ENCODE results near the gene STRBP. TPM values are rescaled to one million over a fixed set of nuclear protein-coding genes. Genes with fewer than 3 reads are reported as not detected.

STRBP gene
- total and polyA plus RNA-seq, 2 of the 4 experiments (the other 2 are of a cell fraction): 2.1 to 2.5 TPM

DNA sequence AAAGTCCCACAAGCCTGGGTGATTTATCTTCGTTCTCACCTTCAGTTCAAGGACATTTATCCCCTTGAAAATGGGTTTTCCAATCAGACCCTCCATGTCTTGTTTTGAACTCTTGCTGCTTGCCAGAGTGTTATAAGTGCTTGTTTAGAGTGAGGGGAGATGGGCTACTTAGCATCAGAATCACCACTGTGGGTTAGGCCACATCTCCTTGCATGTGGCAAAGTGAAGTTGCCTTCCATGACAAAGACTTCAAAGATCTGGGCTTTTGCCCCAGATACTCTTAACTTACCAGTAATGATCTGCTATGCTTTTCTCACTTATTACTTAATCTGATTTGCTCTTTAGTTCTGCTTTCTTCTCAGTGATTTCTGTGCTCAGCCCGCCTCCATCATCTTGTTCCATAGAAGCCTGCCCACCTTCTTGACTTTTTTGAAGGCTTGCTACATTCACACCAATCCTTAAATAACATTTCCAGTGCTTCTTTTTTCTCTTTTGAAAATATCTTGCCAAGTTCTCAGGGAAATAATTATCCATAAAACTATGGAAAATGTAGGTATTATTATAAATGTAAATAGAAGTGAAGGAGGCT, 195.9 kb downstream of the STRBP start:
- Histone ChIP-seq H3K27ac (ENCODE audit: insufficient read depth, low read length) (no peak overlapping the region), H2BK120ac (ENCODE audit: low read depth, low read length) (no peak overlapping the region), H2BK5ac (ENCODE audit: low read depth, low read length, poor library complexity, severe bottlenecking) (no peak overlapping the region), H2BK15ac (ENCODE audit: low read depth, low read length) (no peak overlapping the region), H3K4ac (ENCODE audit: low read depth, low read length) (no peak overlapping the region), H4K20me1 (ENCODE audit: insufficient read depth, low read length) (peaks cover 4% of the 10 kb centered on the region; the same call in 1 of the 2 replicates), H3K23ac (ENCODE audit: low read depth, low read length) (no peak overlapping the region), H3K56ac (ENCODE audit: extremely low read depth, insufficient read depth, low read length) (no peak overlapping the region), H3K14ac (replicated peaks; ENCODE audit: low read depth, low read length) (no peak overlapping the region; the same call in 1 of the 2 replicates), H3K4me2 (ENCODE audit: low read depth, low read length) (no peak overlapping the region), H3K27me3 (ENCODE audit: control insufficient read depth, insufficient read depth, low read length) (no peaks in the 10 kb centered on the region), H3K9me1 (ENCODE audit: insufficient read depth, low read length) (peaks cover 11% of the 10 kb centered on the region), H3K18ac (ENCODE audit: low read depth, low read length) (no peak overlapping the region), H3K36me3 (ENCODE audit: control insufficient read depth, insufficient read depth, low read length) (peaks cover 14% of the 10 kb centered on the region), H3K9me3 (ENCODE audit: control insufficient read depth, insufficient read depth, low read length) (no peaks in the 10 kb centered on the region), H2AFZ (replicated peaks; ENCODE audit: low read length, poor library complexity) (no peak overlapping the region), H3K79me1 (ENCODE audit: low read depth in 1 of 2, low read length in 2 of 2) (peaks cover 0 to 18% of the 10 kb centered on the region in 2 experiments; a peak in 2 of 4 replicates), H3K9ac (ENCODE audit: low read depth, low read length) (no peak overlapping the region), H2BK20ac (ENCODE audit: low read depth, low read length) (0 out of 2 replicates have a peak overlapping the region, but pooled peaks have one; percentile 46), H3K4me3 (ENCODE audit: insufficient read depth, low read depth, low read length) (no peak overlapping the region), H4K91ac (ENCODE audit: insufficient read depth, low read depth, low read length) (no peak overlapping the region), H3K4me1 (ENCODE audit: control insufficient read depth, insufficient read depth, low read length) (peaks cover 12% of the 10 kb centered on the region), H4K5ac (ENCODE audit: low read depth, low read length) (no peak overlapping the region), H4K8ac (ENCODE audit: low read depth in 2 of 2, low read length in 2 of 2) (no peak overlapping the region), H2AK5ac (ENCODE audit: low read depth, low read length) (peak overlapping the region; percentile 49; the same call in 1 of the 2 replicates), H2AK9ac (replicated peaks; ENCODE audit: low read depth, low read length, poor library complexity) (no peak overlapping the region)
- POLR2A ChIA-PET (ENCODE audit: unreplicated experiment): no interaction called here
- DNase-seq (no peak), ATAC-seq (ENCODE audit: low read depth) (no peak)
- TF ChIP-seq RCOR1 (IDR thresholded peaks at IDR 0.05; ENCODE audit: insufficient replicate concordance, low read length) (no peak), FOS (IDR thresholded peaks at IDR 0.05; ENCODE audit: low read depth, low read length) (no peak), NFE2L2 (IDR thresholded peaks at IDR 0.05; ENCODE audit: low read depth, low read length) (no peak), CHD1 (IDR thresholded peaks at IDR 0.05; ENCODE audit: low read depth, low read length) (no peak), SMC3 (IDR thresholded peaks at IDR 0.05; ENCODE audit: low read depth, low read length) (no peak), RFX5 (IDR thresholded peaks at IDR 0.05; ENCODE audit: low read depth, low read length) (no peak), MXI1 (IDR thresholded peaks at IDR 0.05; ENCODE audit: borderline replicate concordance, low read depth, low read length) (no peak), CEBPB (IDR thresholded peaks at IDR 0.05; ENCODE audit: low read depth, low read length) (no peak), RAD21 (IDR thresholded peaks at IDR 0.05; ENCODE audit: low read length) (no peak), POLR2A (IDR thresholded peaks at IDR 0.05; ENCODE audit: low read depth, low read length) (no peak), MAFK (IDR thresholded peaks at IDR 0.05; ENCODE audit: low read depth, low read length) (no peak), MAZ (IDR thresholded peaks at IDR 0.05; ENCODE audit: borderline replicate concordance, low read depth, low read length) (no peak), BHLHE40 (IDR thresholded peaks at IDR 0.05; ENCODE audit: low read depth, low read length) (no peak)
- TF ChIP-seq, protein P1, sequence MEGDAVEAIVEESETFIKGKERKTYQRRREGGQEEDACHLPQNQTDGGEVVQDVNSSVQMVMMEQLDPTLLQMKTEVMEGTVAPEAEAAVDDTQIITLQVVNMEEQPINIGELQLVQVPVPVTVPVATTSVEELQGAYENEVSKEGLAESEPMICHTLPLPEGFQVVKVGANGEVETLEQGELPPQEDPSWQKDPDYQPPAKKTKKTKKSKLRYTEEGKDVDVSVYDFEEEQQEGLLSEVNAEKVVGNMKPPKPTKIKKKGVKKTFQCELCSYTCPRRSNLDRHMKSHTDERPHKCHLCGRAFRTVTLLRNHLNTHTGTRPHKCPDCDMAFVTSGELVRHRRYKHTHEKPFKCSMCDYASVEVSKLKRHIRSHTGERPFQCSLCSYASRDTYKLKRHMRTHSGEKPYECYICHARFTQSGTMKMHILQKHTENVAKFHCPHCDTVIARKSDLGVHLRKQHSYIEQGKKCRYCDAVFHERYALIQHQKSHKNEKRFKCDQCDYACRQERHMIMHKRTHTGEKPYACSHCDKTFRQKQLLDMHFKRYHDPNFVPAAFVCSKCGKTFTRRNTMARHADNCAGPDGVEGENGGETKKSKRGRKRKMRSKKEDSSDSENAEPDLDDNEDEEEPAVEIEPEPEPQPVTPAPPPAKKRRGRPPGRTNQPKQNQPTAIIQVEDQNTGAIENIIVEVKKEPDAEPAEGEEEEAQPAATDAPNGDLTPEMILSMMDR (conservative IDR thresholded peaks at IDR 0.05; ENCODE audit: low read depth, low read length): no peak
- TF ChIP-seq, protein P2, sequence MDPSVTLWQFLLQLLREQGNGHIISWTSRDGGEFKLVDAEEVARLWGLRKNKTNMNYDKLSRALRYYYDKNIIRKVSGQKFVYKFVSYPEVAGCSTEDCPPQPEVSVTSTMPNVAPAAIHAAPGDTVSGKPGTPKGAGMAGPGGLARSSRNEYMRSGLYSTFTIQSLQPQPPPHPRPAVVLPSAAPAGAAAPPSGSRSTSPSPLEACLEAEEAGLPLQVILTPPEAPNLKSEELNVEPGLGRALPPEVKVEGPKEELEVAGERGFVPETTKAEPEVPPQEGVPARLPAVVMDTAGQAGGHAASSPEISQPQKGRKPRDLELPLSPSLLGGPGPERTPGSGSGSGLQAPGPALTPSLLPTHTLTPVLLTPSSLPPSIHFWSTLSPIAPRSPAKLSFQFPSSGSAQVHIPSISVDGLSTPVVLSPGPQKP (IDR thresholded peaks at IDR 0.05; ENCODE audit: borderline replicate concordance, low read depth, low read length): no peak
- TF ChIP-seq, protein P3, sequence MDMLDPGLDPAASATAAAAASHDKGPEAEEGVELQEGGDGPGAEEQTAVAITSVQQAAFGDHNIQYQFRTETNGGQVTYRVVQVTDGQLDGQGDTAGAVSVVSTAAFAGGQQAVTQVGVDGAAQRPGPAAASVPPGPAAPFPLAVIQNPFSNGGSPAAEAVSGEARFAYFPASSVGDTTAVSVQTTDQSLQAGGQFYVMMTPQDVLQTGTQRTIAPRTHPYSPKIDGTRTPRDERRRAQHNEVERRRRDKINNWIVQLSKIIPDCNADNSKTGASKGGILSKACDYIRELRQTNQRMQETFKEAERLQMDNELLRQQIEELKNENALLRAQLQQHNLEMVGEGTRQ (IDR thresholded peaks at IDR 0.05; ENCODE audit: low read depth, low read length): no peak
- BruUV-seq (replicated peaks): no TSS peak
- in situ Hi-C loops (cut with MboI; ENCODE audit: low sequenced_read_pairs) (no loop called here), dilution Hi-C loops (cut with HindIII; ENCODE audit: low sequenced_read_pairs, unreplicated experiment) (no loop called here), intact Hi-C loops (cut with micrococcal nuclease) (no loop called here)
- WGBS, 2 experiments (ENCODE audit: extremely low coverage in 2 of 2, insufficient read length in 1 of 2): no CpG with 5 or more reads among the region's 2 CpGs
- CTCF ChIA-PET: interaction anchor here (0.5 to 0.6 kb wide), 3 partner anchors 23 to 473 kb away, joined by 3 read pairs; no protein-coding TSS in a partner anchor

Data from IMR-90 (cell line).